Ascending aorta (tissue), 2 donors: Measurements from ENCODE around the gene SPSB1. TPM values are rescaled to one million over a fixed set of nuclear protein-coding genes. Genes with fewer than 3 reads are reported as not detected.

Experiments used
- DNase-seq, 2 donors: peaks; one replicate each; pipeline ENCODE4 v3.0.0-alpha.2; 2019; ENCODE audit warnings: low spot score in 2 of 2
- H3K27ac ChIP-seq, 2 donors: fragments of 200-600 bp; sonication (generic); one replicate each; pipeline ENCODE4 v1.5.1; 2016 to 2017; ENCODE audit warnings: mild to moderate bottlenecking in 1 of 2
- H3K27me3 ChIP-seq: fragments of 200-600 bp; sonication (generic); one replicate; pipeline ENCODE4 v1.5.1; 2017
- H3K36me3 ChIP-seq, 2 donors: fragments of 200-600 bp; sonication (generic); one replicate each; pipeline ENCODE4 v1.5.1; 2016
- H3K4me1 ChIP-seq, 2 donors: fragments of 200-600 bp; sonication (generic); one replicate each; pipeline ENCODE4 v1.5.1; 2016 to 2017; ENCODE audit warnings: mild to moderate bottlenecking in 1 of 2
- H3K4me3 ChIP-seq, 2 donors: fragments of 200-600 bp; sonication (generic); one replicate each; pipeline ENCODE4 v1.5.1; 2016 to 2017; ENCODE audit warnings: mild to moderate bottlenecking in 1 of 2
- H3K9me3 ChIP-seq, 2 donors: fragments of 200-600 bp; sonication (generic); one replicate each; pipeline ENCODE4 v1.5.1; 2016
- CTCF ChIP-seq, 3 experiments: fragments of 200-600 bp in 2 of 3; fragments of 450-650 bp in 1 of 3; sonication (generic) in 2 of 3; IDR thresholded peaks; one replicate each; pipeline ENCODE4 v1.5.1; 2016 to 2019; ENCODE audit warnings: antibody characterized with exemption in 3 of 3, mild to moderate bottlenecking in 1 of 3, moderate library complexity in 1 of 3
- intact Hi-C: fragments of 100-400 bp; cut with DNase I; formaldehyde crosslinking; loops from one replicate; pipeline ENCODE4 v1.15.1; 2023
- total RNA-seq: library from RNA; depleted of rRNA; stranded (reverse); fragments of >200 nt; gene quantifications from one replicate; pipeline ENCODE4 v1.1.0, GENCODE V29; 2016

Gene SPSB1
- total RNA-seq, 1 donor from 2014 or later = 64.9 TPM

DNA sequence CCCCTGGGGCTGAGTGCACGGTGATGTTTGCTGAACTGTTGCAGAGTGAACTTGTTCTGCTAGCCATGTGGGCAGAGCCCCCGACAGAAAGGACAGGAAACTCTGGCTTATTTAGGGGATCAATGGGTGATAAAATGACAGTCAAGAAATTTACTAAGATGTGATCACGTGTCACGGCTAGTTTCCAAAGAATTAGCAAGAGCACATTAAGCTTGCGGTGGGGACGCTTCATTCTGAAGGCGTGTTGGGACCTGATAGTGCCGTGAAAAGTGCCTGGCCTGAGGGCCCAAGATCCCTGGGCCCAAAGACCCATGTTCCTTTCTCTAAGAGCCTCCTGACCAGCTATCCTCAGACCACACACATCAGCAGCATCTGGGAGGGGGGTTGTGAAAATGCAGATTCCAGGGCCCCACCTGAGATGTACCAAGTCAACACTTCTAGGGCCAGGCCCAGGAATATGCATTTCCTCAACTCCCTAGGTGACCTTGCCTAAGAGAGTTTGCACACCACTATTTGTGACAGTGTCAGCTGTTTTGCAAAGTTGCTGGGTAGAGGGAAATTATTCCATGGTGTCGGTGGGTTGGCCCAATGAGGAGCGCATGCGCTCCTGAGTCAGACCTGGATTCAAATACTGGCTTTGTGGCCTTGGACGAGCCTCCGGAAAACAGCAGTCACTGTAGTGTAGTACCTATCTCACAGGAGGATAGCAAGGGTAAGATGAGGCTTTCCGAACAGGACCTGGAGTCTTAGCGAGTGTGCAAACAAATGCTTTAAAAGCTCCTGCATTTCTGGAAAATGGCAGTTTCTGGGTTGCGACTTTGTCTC, 77.5 kb downstream of the SPSB1 start:
- no peaks in the 10 kb centered on the region for H3K27me3 ChIP-seq
- no peaks in the 10 kb centered on the region for H3K9me3 ChIP-seq
- peaks cover 23 to 30% of the 10 kb centered on the region in 2 donors for H3K36me3 ChIP-seq
- no peak for TF ChIP-seq CTCF (IDR thresholded peaks at IDR 0.05)
- no peak for DNase-seq
- no peak overlapping the region for H3K4me3 ChIP-seq
- H3K27ac ChIP-seq = peak overlapping the region; percentile 89 to 96
- intact Hi-C loops = loop anchor here (2.0 kb wide), 1 partner anchor 43 kb away; no protein-coding TSS in a partner anchor
- H3K4me1 ChIP-seq = peaks cover 31 to 58% of the 10 kb centered on the region in 2 donors

DNA sequence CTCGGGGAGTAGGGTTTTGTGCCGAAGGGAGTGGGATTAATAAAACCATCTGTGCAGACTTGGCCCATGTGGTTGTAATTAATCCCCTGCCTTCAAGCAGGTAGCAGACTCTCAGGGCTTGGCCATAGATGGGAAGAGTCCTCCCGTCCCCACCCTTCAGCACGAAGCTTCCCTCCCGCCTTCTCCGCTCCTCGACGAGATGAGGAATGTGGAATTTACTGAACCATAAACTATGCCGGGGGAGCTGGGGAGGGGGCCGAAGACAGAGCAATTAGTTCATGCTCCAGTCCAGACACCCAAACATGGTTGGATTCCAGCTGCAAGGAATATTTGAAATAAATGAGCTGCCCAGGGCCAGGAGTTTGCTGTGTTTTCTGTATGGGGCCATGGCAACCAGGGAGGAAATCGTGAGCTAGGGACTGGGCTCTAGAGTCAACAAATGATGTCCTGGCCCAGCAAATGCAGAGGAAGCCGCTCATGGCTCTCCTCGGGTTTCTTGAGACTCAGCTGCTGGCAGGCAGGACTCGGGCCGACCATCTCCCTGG, 78.8 kb downstream of the SPSB1 start:
- intact Hi-C loops = loop anchor here (2.0 kb wide), 1 partner anchor 45 kb away; no protein-coding TSS in a partner anchor
- H3K4me3 ChIP-seq = no peak overlapping the region

DNA sequence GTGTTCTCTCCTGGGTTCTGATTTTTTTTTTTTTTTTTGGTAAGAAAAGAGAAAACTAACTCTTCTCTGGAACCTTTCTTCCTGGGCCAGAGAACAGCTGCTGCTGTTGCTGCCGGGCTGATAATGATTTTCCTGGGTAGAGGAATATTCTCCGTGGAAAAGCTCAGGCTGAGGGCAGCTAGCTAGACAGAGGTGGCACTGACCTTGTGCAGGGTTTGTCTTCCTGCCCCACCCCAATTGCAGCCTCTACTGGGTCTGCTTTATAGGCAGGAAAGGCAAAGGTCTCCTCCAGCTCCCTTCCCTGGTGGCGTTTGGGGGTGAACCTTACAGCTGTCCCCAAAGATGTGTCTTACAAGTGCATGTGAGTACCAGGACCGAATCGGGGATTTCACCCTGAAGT, 79.3 kb downstream of the SPSB1 start:
- DNase-seq = no peak
- intact Hi-C loops = loop anchor here (1.0 to 2.0 kb wide), 2 partner anchors 41 to 45 kb away; no protein-coding TSS in a partner anchor
- H3K36me3 ChIP-seq = peaks cover 19 to 30% of the 10 kb centered on the region in 2 donors
- H3K27ac ChIP-seq = peak overlapping the region; percentile 89 to 96
- no peaks in the 10 kb centered on the region for H3K9me3 ChIP-seq
- H3K27me3 ChIP-seq = no peaks in the 10 kb centered on the region
- H3K4me1 ChIP-seq = peaks cover 41 to 69% of the 10 kb centered on the region in 2 donors
- TF ChIP-seq CTCF (IDR thresholded peaks at IDR 0.05) = no peak
- H3K4me3 ChIP-seq = no peak overlapping the region

More for the DNA sequence above, 78.8 kb downstream of the SPSB1 start:
- peak; percentile 45 to 95 for DNase-seq
- peaks cover 19 to 30% of the 10 kb centered on the region in 2 donors for H3K36me3 ChIP-seq
- H3K27ac ChIP-seq = peak overlapping the region; percentile 89 to 96
- H3K27me3 ChIP-seq = no peaks in the 10 kb centered on the region
- TF ChIP-seq CTCF (IDR thresholded peaks at IDR 0.05) = no peak
- H3K9me3 ChIP-seq = no peaks in the 10 kb centered on the region
- peaks cover 41 to 67% of the 10 kb centered on the region in 2 donors for H3K4me1 ChIP-seq

GRCh38 chr1:9373619-9374018, 80.9 kb downstream of the SPSB1 start:
- H3K4me1 ChIP-seq = peaks cover 58 to 85% of the 10 kb centered on the region in 2 donors
- H3K4me3 ChIP-seq = no peak overlapping the region
- no peaks in the 10 kb centered on the region for H3K9me3 ChIP-seq
- no peak for DNase-seq
- peaks cover 4 to 16% of the 10 kb centered on the region in 2 donors for H3K36me3 ChIP-seq
- intact Hi-C loops = no loop called here
- TF ChIP-seq CTCF (IDR thresholded peaks at IDR 0.05) = no peak
- peak overlapping the region; percentile 89 to 96 for H3K27ac ChIP-seq
- no peaks in the 10 kb centered on the region for H3K27me3 ChIP-seq

GRCh38 chr1:9374748-9375341, 82.2 kb downstream of the SPSB1 start:
- no peak for DNase-seq

More at GRCh38 chr1:9374748-9375341, 82.2 kb downstream of the SPSB1 start:
- TF ChIP-seq CTCF (IDR thresholded peaks at IDR 0.05) = no peak
- intact Hi-C loops = no loop called here
- Histone ChIP-seq H3K9me3 (no peaks in the 10 kb centered on the region), H3K4me1 (peaks cover 58 to 85% of the 10 kb centered on the region in 2 donors), H3K27me3 (no peaks in the 10 kb centered on the region), H3K27ac (peak overlapping the region; percentile 89 to 96), H3K36me3 (peaks cover 0 to 5% of the 10 kb centered on the region in 2 donors), H3K4me3 (no peak overlapping the region)
